ENCODE data around the gene GABBR2. TPM values are rescaled to one million over a fixed set of nuclear protein-coding genes. Genes with fewer than 3 reads are reported as not detected.

Gene GABBR2
- total RNA-seq, 1 donor from 2014 or later = 6.4 TPM

DNA sequence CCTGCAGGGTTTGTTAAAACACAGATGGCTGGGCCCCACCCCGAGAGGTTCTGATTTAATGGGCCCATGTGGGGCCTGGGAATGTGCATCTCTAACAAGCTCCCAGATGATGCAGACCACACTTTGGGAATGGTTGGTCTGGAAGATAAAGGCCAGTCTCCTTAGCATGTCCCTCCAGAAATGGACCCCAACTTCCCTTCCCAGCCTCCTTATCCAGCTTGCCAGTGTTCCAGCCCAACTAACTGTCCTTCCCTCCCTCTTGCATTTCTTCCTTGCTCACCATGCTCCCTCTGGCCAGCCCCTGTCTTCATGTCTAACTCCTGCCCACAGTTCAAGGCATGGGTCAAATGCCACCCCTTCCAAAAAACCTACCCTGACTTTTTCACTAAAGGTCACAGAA lies 257.2 kb downstream of the GABBR2 start:
- TF ChIP-seq, protein P1, sequence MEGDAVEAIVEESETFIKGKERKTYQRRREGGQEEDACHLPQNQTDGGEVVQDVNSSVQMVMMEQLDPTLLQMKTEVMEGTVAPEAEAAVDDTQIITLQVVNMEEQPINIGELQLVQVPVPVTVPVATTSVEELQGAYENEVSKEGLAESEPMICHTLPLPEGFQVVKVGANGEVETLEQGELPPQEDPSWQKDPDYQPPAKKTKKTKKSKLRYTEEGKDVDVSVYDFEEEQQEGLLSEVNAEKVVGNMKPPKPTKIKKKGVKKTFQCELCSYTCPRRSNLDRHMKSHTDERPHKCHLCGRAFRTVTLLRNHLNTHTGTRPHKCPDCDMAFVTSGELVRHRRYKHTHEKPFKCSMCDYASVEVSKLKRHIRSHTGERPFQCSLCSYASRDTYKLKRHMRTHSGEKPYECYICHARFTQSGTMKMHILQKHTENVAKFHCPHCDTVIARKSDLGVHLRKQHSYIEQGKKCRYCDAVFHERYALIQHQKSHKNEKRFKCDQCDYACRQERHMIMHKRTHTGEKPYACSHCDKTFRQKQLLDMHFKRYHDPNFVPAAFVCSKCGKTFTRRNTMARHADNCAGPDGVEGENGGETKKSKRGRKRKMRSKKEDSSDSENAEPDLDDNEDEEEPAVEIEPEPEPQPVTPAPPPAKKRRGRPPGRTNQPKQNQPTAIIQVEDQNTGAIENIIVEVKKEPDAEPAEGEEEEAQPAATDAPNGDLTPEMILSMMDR (conservative IDR thresholded peaks at IDR 0.05) = no peak
- H3K4me1 Mint-ChIP-seq (ENCODE audit: unreplicated experiment) = peaks cover 9% of the 10 kb centered on the region
- no peak for DNase-seq (ENCODE audit: extremely low spot score, unreplicated experiment)
- H3K36me3 Mint-ChIP-seq = no peaks in the 10 kb centered on the region
- H3K9me3 Mint-ChIP-seq = no peaks in the 10 kb centered on the region
- H3K4me3 Mint-ChIP-seq = no peak overlapping the region
- peaks cover 14% of the 10 kb centered on the region for H3K27me3 Mint-ChIP-seq
- H3K27ac Mint-ChIP-seq = no peak overlapping the region

DNA sequence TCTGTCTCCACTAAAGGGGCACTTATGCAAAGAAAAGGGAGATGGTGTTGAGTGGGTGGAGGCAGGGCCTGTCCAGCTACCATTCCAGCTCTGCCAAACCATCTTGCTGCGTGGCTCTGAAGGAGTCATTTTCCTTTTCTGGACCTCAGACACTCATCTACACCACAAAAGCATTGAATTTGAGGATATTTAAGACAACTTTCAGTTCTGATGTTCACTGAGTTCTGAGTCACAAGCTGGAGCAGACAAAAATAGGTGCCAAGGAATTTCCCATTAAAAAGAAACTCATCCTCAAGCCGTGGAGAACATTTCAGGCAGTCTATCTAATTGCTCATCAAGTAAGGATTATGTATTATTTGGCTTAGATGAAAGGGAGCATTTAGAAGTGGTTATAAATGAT lies 258.2 kb downstream of the GABBR2 start:
- Mint-ChIP-seq H3K36me3 (no peaks in the 10 kb centered on the region), H3K4me1 (ENCODE audit: unreplicated experiment) (no peaks in the 10 kb centered on the region), H3K9me3 (no peaks in the 10 kb centered on the region), H3K27me3 (peaks cover 10% of the 10 kb centered on the region), H3K4me3 (no peak overlapping the region), H3K27ac (no peak overlapping the region)
- TF ChIP-seq, protein P1 (conservative IDR thresholded peaks at IDR 0.05) = no peak
- DNase-seq (ENCODE audit: extremely low spot score, unreplicated experiment) = no peak

DNA sequence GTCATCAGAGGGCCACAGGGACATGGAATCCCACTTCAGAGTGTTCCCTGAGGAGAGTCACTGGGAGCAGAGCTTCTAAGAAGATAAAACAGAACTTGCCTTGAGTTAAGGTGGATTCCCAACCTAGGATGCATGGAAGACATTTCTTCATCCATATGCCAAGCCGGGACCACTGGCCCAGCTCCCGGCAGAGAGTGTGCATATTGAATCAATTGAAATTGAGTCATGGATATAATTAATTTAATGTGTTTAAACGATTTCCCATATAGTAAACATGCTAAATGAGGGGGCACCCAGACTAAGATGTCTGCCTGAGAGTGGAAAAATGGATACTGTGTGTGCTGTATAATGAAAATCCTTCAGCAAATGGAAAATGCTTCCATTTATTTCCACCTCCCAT lies 258.9 kb downstream of the GABBR2 start:
- H3K36me3 Mint-ChIP-seq = no peaks in the 10 kb centered on the region
- TF ChIP-seq, protein P1 (conservative IDR thresholded peaks at IDR 0.05) = no peak
- H3K27me3 Mint-ChIP-seq = peaks cover 13% of the 10 kb centered on the region

DNA sequence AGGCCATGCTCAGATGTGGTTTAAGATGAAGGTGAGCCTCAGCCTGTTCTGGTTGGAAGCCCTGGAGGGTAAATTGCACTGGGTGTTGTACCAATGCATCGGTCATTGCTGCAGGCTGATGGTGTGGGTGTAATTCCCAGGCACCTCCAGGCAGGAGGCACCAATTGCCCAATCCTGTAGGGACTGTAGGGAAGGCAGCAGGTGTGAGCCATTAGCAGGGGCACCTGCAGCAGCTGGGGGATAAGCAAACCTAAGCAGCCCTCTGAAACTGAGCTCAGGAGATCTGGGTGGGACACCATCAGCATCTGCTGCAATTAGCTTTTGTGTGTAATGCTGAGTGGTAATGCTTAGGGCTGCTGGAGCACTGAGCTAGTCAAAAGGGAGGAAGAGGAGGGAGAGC lies 263.2 kb downstream of the GABBR2 start:
- Mint-ChIP-seq H3K4me3 (no peak overlapping the region), H3K9me3 (no peaks in the 10 kb centered on the region), H3K27ac (no peak overlapping the region), H3K27me3 (peaks cover 5% of the 10 kb centered on the region), H3K4me1 (ENCODE audit: unreplicated experiment) (no peaks in the 10 kb centered on the region), H3K36me3 (no peaks in the 10 kb centered on the region)
- TF ChIP-seq, protein P1 (conservative IDR thresholded peaks at IDR 0.05) = no peak
- no peak for DNase-seq (ENCODE audit: extremely low spot score, unreplicated experiment)

More for the DNA sequence above, 258.9 kb downstream of the GABBR2 start:
- DNase-seq (ENCODE audit: extremely low spot score, unreplicated experiment) = no peak
- Mint-ChIP-seq H3K9me3 (no peaks in the 10 kb centered on the region), H3K4me3 (no peak overlapping the region), H3K27ac (no peak overlapping the region), H3K4me1 (ENCODE audit: unreplicated experiment) (no peaks in the 10 kb centered on the region)

DNA sequence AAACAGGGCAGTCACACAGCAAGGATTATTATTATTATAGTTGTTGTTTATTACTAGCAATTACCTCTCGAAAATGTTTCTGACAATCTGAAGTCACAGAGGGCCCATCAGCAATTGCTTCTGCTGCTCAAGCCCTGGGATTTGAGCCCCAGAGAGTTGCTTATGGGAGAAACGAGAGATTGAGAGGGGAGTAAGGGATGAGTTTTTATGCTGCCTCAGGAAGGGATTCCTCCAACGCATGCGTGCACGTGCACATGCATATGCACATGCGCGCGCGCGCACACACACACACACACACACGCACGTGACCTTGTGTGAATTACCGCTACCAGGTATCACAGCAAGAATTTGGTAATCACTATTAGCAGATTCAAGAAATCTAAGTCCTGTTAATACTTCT lies 264.1 kb downstream of the GABBR2 start:
- no peaks in the 10 kb centered on the region for H3K9me3 Mint-ChIP-seq
- H3K4me3 Mint-ChIP-seq = no peak overlapping the region
- H3K27ac Mint-ChIP-seq = no peak overlapping the region
- no peak for DNase-seq (ENCODE audit: extremely low spot score, unreplicated experiment)
- TF ChIP-seq, protein P1 (conservative IDR thresholded peaks at IDR 0.05) = no peak
- H3K4me1 Mint-ChIP-seq (ENCODE audit: unreplicated experiment) = no peaks in the 10 kb centered on the region
- no peaks in the 10 kb centered on the region for H3K36me3 Mint-ChIP-seq
- peaks cover 5% of the 10 kb centered on the region for H3K27me3 Mint-ChIP-seq

DNA sequence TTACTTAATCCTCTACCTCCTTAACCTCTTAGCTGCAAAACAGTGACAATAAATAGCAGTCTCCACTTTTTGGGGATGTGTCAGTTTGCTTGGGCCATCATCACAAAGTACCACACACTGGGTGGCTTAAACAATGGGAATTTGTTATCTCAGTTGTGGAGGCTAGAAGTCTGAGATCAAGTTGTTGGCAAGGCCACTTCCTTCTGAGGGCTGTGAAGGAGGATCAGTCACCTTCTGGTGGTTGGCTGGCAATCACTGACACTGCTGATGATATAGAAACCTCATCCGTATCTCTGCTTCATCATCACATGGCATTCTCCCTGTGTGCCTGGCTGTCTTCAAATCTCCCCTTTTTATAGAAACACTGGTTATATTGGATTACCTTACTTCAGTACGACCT lies 266.2 kb downstream of the GABBR2 start:
- no peak for DNase-seq (ENCODE audit: extremely low spot score, unreplicated experiment)
- no peaks in the 10 kb centered on the region for H3K4me1 Mint-ChIP-seq (ENCODE audit: unreplicated experiment)
- H3K27ac Mint-ChIP-seq = no peak overlapping the region
- TF ChIP-seq, protein P1 (conservative IDR thresholded peaks at IDR 0.05) = no peak
- H3K9me3 Mint-ChIP-seq = no peaks in the 10 kb centered on the region
- H3K27me3 Mint-ChIP-seq = peaks cover 5% of the 10 kb centered on the region
- no peaks in the 10 kb centered on the region for H3K36me3 Mint-ChIP-seq
- H3K4me3 Mint-ChIP-seq = no peak overlapping the region

Data from type B pancreatic cell (in vitro differentiated cells).